CD8-positive, alpha-beta memory T cell (primary cell): ENCODE data around the gene E4F1. TPM values are rescaled to one million over a fixed set of nuclear protein-coding genes. Genes with fewer than 3 reads are reported as not detected.

Experiments
- CTCF ChIA-PET: fragments of 350-600 bp; sonication (Branson Sonifier 250); formaldehyde crosslinking; loops from one replicate; lab custom pipeline; 2021; ENCODE audit warnings: antibody characterized with exemption; lab: Charles Lee
- POLR2A ChIA-PET: fragments of 350-600 bp; sonication (Branson Sonifier 250); formaldehyde crosslinking; loops from one replicate; lab custom pipeline; 2021; ENCODE audit warnings: antibody characterized with exemption; lab: Charles Lee
- DNase-seq, 5 donors: peaks; one replicate each; pipeline versions ENCODE4 v3.0.0 to v3.0.0-alpha.2; 2020 to 2022; ENCODE audit warnings: mixed read lengths in 1 of 5
- H3K27ac ChIP-seq: one replicate; pipeline ENCODE4 v1.7.0; 2013; ENCODE audit warnings: low read depth, mild to moderate bottlenecking, low read length, moderate library complexity
- H3K27me3 ChIP-seq: 2 replicates; pipeline ENCODE4 v1.7.0; 2013; ENCODE audit warnings: low read length, mild to moderate bottlenecking; ENCODE audit not compliant: insufficient read depth, poor library complexity, severe bottlenecking
- H3K36me3 ChIP-seq: 2 replicates; pipeline ENCODE4 v1.7.0; 2013; ENCODE audit warnings: mild to moderate bottlenecking, low read length, moderate library complexity; ENCODE audit not compliant: insufficient read depth
- H3K4me1 ChIP-seq: 2 replicates; pipeline ENCODE4 v1.7.0; 2013; ENCODE audit warnings: mild to moderate bottlenecking, low read length, moderate library complexity; ENCODE audit not compliant: insufficient read depth
- H3K4me3 ChIP-seq: 2 replicates; pipeline ENCODE4 v1.7.0; 2013; ENCODE audit warnings: mild to moderate bottlenecking, low read length
- H3K9me3 ChIP-seq: 2 replicates; pipeline ENCODE4 v1.7.0; 2013; ENCODE audit warnings: mild to moderate bottlenecking, low read length
- H3K27ac Mint-ChIP-seq, 8 donors: one replicate each; pipeline ENCODE4 v1.8.0; 2020 to 2021; ENCODE audit warnings: mixed read lengths in 8 of 8, mild to moderate bottlenecking in 6 of 8, inconsistent platforms in 3 of 8, moderate library complexity in 3 of 8
- H3K27me3 Mint-ChIP-seq, 2 donors: one replicate each; pipeline ENCODE4 v1.8.0; 2020 to 2021; ENCODE audit warnings: mixed read lengths in 2 of 2, mild to moderate bottlenecking in 1 of 2, moderate library complexity in 1 of 2
- H3K36me3 Mint-ChIP-seq, 3 donors: one replicate each; pipeline ENCODE4 v1.8.0; 2020 to 2021; ENCODE audit warnings: mixed read lengths in 3 of 3, inconsistent platforms in 1 of 3, mild to moderate bottlenecking in 1 of 3
- H3K4me1 Mint-ChIP-seq, 3 donors: one replicate each; pipeline ENCODE4 v1.8.0; 2020 to 2021; ENCODE audit warnings: mixed read lengths in 3 of 3, inconsistent platforms in 1 of 3, mild to moderate bottlenecking in 1 of 3
- H3K4me3 Mint-ChIP-seq, 7 donors: one replicate each; pipeline ENCODE4 v1.8.0; 2020 to 2021; ENCODE audit warnings: mixed read lengths in 7 of 7, mild to moderate bottlenecking in 6 of 7, moderate library complexity in 4 of 7, inconsistent platforms in 2 of 7
- H3K9me3 Mint-ChIP-seq, 5 donors: one replicate each; pipeline ENCODE4 v1.8.0; 2020 to 2022; ENCODE audit warnings: mixed read lengths in 5 of 5, mild to moderate bottlenecking in 3 of 5, moderate library complexity in 2 of 5, inconsistent platforms in 1 of 5
- polyA plus RNA-seq: library from polyadenylated mRNA; unstranded; fragments of 300-500 nt; fragmentation: Illumina TruSeq; gene quantifications from one replicate; pipeline ENCODE4 v1.2.3, GENCODE V29; 2021
- total RNA-seq, 2 experiments: library from RNA; stranded (reverse); gene quantifications; one replicate each; pipeline ENCODE4 v1.2.3, GENCODE V29; 2021

E4F1 gene
- total and polyA plus RNA-seq, 3 experiments from 2014 or later = 16.5 to 29.8 (median 28.9) TPM

DNA sequence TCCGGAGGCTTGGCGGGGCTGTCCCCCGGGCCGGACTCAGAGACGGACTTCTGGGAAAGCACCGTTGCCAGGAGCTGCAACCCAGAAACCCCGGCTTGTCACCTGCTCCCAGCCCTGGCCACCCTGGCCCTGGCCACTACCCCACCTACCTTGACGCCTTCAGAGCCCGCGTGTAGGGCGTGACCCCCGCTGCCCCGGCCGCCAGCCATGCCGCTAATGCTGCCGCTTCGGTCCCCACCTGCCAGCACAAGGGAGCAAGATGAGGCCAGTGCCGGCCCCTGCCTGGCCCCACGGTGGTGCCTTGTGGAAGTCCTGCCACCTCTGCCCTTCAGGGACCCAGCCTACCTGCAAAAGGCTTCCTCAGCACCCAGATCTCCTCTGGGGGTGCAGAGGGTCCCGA lies 38.4 kb upstream of the E4F1 start:
- Histone ChIP-seq H3K9me3 (no peaks in the 10 kb centered on the region), H3K4me3 (no peak overlapping the region), H3K27ac (no peak overlapping the region), H3K36me3 (no peaks in the 10 kb centered on the region), H3K27me3 (no peaks in the 10 kb centered on the region), H3K4me1 (no peaks in the 10 kb centered on the region)
- DNase-seq = no peak
- Mint-ChIP-seq H3K36me3 (peaks cover 0 to 2% (median 0%) of the 10 kb centered on the region in 3 donors), H3K9me3 (no peaks in the 10 kb centered on the region), H3K4me1 (peaks cover 3 to 9% (median 7%) of the 10 kb centered on the region in 3 donors), H3K4me3 (no peak overlapping the region), H3K27me3 (no peaks in the 10 kb centered on the region), H3K27ac (no peak overlapping the region)
- POLR2A ChIA-PET = no interaction called here
- CTCF ChIA-PET = no interaction called here

DNA sequence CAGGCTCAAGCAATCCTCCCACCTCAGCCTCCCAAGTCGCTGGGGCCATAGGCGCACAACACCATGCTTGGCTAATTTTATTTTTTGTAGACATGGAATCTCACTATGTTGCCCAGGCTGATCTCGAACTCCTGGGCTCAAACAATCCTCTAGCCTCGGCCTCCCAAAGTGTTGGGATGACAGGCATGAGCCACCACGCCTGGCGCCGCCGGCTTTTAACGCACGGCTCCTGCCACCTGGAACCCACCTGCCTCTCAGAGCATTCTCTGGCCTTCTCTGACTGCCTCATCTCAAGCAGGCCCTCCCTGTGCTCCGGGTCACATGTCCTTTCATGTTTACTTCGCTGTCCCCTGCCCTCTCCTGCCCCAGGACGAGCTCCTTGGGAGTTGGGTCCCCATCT lies 37.3 kb upstream of the E4F1 start:
- no peaks in the 10 kb centered on the region for H3K36me3 ChIP-seq
- H3K9me3 ChIP-seq = no peaks in the 10 kb centered on the region
- H3K27me3 Mint-ChIP-seq = no peaks in the 10 kb centered on the region
- H3K4me1 Mint-ChIP-seq = peaks cover 3 to 9% (median 7%) of the 10 kb centered on the region in 3 donors
- POLR2A ChIA-PET = no interaction called here
- H3K27me3 ChIP-seq = no peaks in the 10 kb centered on the region
- CTCF ChIA-PET = no interaction called here
- H3K4me3 Mint-ChIP-seq = no peak overlapping the region
- H3K9me3 Mint-ChIP-seq = no peaks in the 10 kb centered on the region
- no peak for DNase-seq
- no peak overlapping the region for H3K27ac Mint-ChIP-seq
- H3K36me3 Mint-ChIP-seq = peaks cover 0 to 2% (median 0%) of the 10 kb centered on the region in 3 donors
- no peaks in the 10 kb centered on the region for H3K4me1 ChIP-seq
- no peak overlapping the region for H3K4me3 ChIP-seq
- no peak overlapping the region for H3K27ac ChIP-seq

DNA sequence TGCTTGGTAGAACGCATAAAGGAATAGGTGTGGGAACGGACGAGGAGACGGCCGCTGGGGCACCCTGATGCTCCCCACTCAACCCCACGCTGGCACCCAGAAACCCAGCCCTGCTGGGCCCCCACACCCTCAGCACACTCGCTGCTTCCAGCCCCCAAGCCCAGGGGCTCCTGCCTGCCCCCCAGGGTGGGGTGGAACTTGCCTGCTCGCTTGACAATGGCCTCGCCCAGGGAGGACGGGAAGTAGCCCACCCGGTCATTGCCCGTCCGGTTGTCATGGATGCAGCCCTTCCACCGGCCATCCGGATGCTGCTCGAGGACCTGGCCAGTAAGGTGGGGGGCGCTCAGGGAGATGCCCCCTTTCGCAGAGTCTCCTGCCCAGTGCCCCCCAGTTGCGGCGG lies 36.9 kb upstream of the E4F1 start:
- DNase-seq = no peak
- Histone ChIP-seq H3K27ac (no peak overlapping the region), H3K27me3 (no peaks in the 10 kb centered on the region), H3K4me3 (no peak overlapping the region), H3K4me1 (no peaks in the 10 kb centered on the region), H3K36me3 (no peaks in the 10 kb centered on the region), H3K9me3 (no peaks in the 10 kb centered on the region)
- H3K4me1 Mint-ChIP-seq = peaks cover 3 to 9% (median 7%) of the 10 kb centered on the region in 3 donors
- H3K27ac Mint-ChIP-seq = no peak overlapping the region
- no peaks in the 10 kb centered on the region for H3K9me3 Mint-ChIP-seq
- ChIA-PET POLR2A (no interaction called here), CTCF (no interaction called here)
- H3K27me3 Mint-ChIP-seq = no peaks in the 10 kb centered on the region
- H3K36me3 Mint-ChIP-seq = peaks cover 0 to 2% (median 0%) of the 10 kb centered on the region in 3 donors
- no peak overlapping the region for H3K4me3 Mint-ChIP-seq

DNA sequence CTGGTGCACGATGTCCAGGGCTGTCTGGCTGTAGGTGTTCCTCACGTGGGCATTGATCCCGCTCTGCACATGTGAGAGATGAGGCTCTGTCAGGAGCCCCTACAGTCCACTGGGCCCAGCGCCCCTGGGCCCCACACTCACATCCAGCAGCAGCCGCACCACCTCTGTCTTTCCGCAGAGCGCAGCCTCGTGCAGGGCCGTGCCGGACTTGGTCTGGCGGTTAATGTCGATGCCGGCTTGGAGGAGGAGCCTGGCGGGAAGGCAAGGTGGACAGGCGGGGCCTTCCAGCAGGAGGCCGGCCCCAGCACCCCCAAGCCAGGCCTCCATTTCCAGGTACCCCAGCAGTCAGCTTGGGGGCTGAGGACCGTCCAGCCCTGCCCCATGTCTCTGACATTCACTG lies 36.2 kb upstream of the E4F1 start:
- DNase-seq = no peak
- H3K4me3 ChIP-seq = no peak overlapping the region
- H3K27me3 ChIP-seq = no peaks in the 10 kb centered on the region
- peaks cover 0 to 2% (median 0%) of the 10 kb centered on the region in 3 donors for H3K36me3 Mint-ChIP-seq
- ChIA-PET POLR2A (interaction anchor here (0.6 kb wide), 2 partner anchors 13 to 1047 kb away, joined by 3 to 10 read pairs; no protein-coding TSS in a partner anchor), CTCF (interaction anchor here (1.0 kb wide), 1 partner anchor 314 kb away, joined by 3 read pairs; no protein-coding TSS in a partner anchor)
- no peaks in the 10 kb centered on the region for H3K27me3 Mint-ChIP-seq
- H3K9me3 Mint-ChIP-seq = no peaks in the 10 kb centered on the region
- no peak overlapping the region for H3K4me3 Mint-ChIP-seq
- H3K4me1 Mint-ChIP-seq = peaks cover 2 to 3% (median 2%) of the 10 kb centered on the region in 3 donors
- no peaks in the 10 kb centered on the region for H3K9me3 ChIP-seq
- no peak overlapping the region for H3K27ac ChIP-seq
- no peaks in the 10 kb centered on the region for H3K36me3 ChIP-seq
- no peak overlapping the region for H3K27ac Mint-ChIP-seq
- H3K4me1 ChIP-seq = no peaks in the 10 kb centered on the region

DNA sequence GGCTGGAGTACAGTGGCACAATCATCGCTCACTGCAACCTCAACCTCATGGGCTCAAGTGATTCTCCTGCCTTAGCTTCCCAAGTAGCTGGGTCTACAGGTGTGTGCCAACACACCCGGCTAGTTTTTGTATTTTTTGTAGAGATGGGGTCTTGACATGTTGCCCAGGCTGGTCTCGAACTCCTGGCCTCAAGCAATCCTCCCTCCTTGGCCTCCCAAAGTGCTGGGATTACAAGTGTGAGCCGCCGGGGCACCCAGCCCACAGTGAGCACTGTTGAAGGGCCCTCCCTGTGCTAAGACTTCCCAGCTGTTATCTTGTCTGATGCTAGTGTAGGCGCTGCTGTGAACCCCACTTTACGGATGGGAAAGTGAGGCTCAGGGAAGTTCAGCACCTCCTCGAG lies 35.0 kb upstream of the E4F1 start:
- ChIA-PET POLR2A (no interaction called here), CTCF (no interaction called here)

DNA sequence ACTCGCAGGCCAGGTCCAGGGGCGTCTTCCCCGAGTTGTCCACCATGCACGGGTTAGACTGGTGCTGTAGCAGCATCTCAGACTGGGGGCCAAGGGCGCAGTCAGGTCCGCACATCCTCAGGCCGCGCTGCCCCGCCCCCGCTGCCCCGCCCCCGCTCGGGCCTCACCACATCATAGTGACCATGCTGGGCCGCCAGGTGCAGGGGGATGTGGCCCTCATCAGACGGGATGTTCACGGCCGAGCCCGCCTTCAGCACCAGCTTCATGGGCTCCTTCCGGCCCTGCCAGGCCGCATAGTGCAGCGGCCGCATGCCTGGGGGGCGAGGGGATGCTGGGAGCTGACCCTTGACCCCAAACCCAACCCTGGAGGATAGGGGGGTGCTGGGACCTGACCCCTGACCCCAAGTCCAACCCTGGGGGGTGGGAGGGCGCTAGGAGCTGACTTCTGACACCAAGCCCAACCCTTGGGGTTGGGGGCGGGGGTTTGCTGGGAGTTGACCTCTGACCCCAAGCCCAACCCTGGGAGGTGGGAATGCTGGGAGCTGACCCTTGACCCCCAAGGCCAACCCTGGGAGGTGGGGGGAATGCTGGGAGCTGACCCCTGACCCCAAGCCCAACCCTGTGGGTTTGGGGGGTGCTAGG lies 34.0 kb upstream of the E4F1 start:
- Mint-ChIP-seq H3K9me3 (no peaks in the 10 kb centered on the region), H3K27ac (no peak overlapping the region), H3K27me3 (peaks cover 0 to 4% of the 10 kb centered on the region in 2 donors), H3K36me3 (peaks cover 0 to under 1% (median 0%) of the 10 kb centered on the region in 3 donors), H3K4me3 (no peak overlapping the region), H3K4me1 (no peaks in the 10 kb centered on the region)
- H3K4me1 ChIP-seq = no peaks in the 10 kb centered on the region
- no peak overlapping the region for H3K27ac ChIP-seq
- CTCF ChIA-PET = no interaction called here
- H3K9me3 ChIP-seq = no peaks in the 10 kb centered on the region
- no peaks in the 10 kb centered on the region for H3K36me3 ChIP-seq
- POLR2A ChIA-PET = no interaction called here
- H3K4me3 ChIP-seq = no peak overlapping the region
- no peak for DNase-seq
- H3K27me3 ChIP-seq = peaks cover under 1% of the 10 kb centered on the region

More for the DNA sequence above, 35.0 kb upstream of the E4F1 start:
- no peaks in the 10 kb centered on the region for H3K4me1 ChIP-seq
- Mint-ChIP-seq H3K4me3 (no peak overlapping the region), H3K4me1 (no peaks in the 10 kb centered on the region), H3K27ac (no peak overlapping the region), H3K9me3 (no peaks in the 10 kb centered on the region), H3K36me3 (peaks cover 0 to 2% (median 0%) of the 10 kb centered on the region in 3 donors), H3K27me3 (peaks cover 0 to 1% of the 10 kb centered on the region in 2 donors)
- H3K27me3 ChIP-seq = no peaks in the 10 kb centered on the region
- no peak overlapping the region for H3K27ac ChIP-seq
- H3K36me3 ChIP-seq = no peaks in the 10 kb centered on the region
- H3K4me3 ChIP-seq = no peak overlapping the region
- H3K9me3 ChIP-seq = no peaks in the 10 kb centered on the region
- DNase-seq = no peak

DNA sequence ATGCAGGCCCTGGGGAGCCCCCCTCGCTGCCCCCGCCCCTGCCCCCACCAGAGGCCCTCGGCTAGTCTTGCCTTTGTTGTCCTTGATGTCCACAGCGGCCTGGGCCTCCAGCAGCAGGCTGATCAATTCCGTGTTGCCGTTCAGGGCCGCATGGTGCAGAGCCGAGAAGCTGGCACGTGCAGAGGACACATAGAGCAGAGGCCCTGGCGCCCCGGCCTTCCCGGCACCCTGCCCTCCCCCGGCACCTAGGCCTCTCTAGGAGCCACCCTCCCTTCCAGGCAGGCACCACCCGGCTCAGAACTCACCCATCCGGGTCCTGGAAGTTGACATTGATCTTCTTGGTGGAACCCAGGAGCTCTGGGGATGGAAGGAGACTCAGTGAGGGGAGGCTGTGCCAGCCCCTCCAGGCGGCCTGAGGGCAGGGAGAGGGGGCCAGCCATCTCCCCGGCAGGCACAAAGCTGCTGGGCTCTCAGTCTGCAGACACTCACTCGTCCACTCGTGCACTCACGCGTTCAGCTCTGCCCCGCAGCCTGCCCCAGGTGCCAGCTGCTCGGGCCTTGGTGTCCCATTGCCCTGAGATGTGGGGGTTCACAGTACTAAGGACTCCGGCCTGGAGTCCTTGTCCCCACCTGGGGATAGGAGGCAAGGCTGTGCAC lies 33.3 kb upstream of the E4F1 start:
- no peaks in the 10 kb centered on the region for H3K36me3 Mint-ChIP-seq
- H3K4me1 Mint-ChIP-seq = peaks cover 0 to 5% (median 4%) of the 10 kb centered on the region in 3 donors
- CTCF ChIA-PET = no interaction called here
- DNase-seq = no peak
- H3K27ac Mint-ChIP-seq = no peak overlapping the region
- Histone ChIP-seq H3K27ac (no peak overlapping the region), H3K4me1 (peaks cover 4% of the 10 kb centered on the region), H3K9me3 (no peaks in the 10 kb centered on the region), H3K27me3 (peaks cover 8% of the 10 kb centered on the region), H3K4me3 (no peak overlapping the region), H3K36me3 (no peaks in the 10 kb centered on the region)
- POLR2A ChIA-PET = no interaction called here
- H3K27me3 Mint-ChIP-seq = peaks cover 6 to 10% of the 10 kb centered on the region in 2 donors
- H3K9me3 Mint-ChIP-seq = no peaks in the 10 kb centered on the region
- H3K4me3 Mint-ChIP-seq = no peak overlapping the region

DNA sequence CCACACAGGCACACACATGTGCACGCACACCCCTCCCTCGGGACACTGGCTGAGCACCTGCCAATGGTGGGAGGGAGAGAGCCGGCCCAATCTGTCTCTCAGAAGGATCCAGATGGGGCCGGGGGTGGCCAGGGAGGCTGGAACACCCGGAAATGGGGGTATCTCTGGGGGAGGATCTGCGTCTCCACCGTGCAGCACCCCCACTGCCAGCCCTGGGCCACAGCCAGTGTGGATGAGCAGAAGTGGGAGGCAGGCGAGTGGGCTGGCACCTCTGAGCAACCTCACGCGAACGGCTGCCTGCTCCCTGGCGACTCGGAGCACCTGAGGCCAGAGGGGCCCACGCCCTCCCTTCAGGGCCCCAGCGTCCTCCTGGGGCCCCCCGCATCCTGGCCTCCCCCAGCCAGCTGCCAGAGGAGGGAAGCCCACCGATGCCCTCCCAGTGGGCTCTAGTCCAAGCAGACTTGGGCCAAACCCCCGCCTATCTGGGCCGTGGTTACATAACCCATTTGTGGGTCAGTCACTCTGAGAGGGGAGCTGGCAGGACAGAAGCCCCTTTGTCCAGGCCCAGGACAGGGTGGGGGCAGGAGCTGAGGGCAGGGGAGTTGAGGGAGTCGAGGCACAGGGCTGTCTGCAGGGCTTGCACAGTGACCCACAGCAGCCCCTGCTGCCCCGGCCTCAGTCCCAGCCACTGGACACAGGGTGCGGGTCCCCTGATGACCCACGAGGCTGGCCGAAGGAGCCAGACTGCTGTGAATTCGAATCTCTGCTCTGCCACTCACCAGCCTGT lies 32.5 kb upstream of the E4F1 start:
- H3K4me1 ChIP-seq = peaks cover 9% of the 10 kb centered on the region
- no peak overlapping the region for H3K27ac ChIP-seq
- H3K4me1 Mint-ChIP-seq = peaks cover 0 to 13% (median 4%) of the 10 kb centered on the region in 3 donors
- no peak for DNase-seq
- H3K27me3 ChIP-seq = peaks cover 15% of the 10 kb centered on the region
- no peaks in the 10 kb centered on the region for H3K36me3 Mint-ChIP-seq
- no peaks in the 10 kb centered on the region for H3K9me3 ChIP-seq
- no peak overlapping the region for H3K27ac Mint-ChIP-seq
- no peaks in the 10 kb centered on the region for H3K36me3 ChIP-seq
- no peak overlapping the region for H3K4me3 ChIP-seq
- H3K4me3 Mint-ChIP-seq = no peak overlapping the region
- H3K9me3 Mint-ChIP-seq = no peaks in the 10 kb centered on the region
- H3K27me3 Mint-ChIP-seq = peaks cover 6 to 10% of the 10 kb centered on the region in 2 donors
- ChIA-PET CTCF (no interaction called here), POLR2A (no interaction called here)
